Epithelial cell of alveolus of lung (primary cell): ENCODE data around the gene CEBPZ. TPM values are rescaled to one million over a fixed set of nuclear protein-coding genes. Genes with fewer than 3 reads are reported as not detected.

Source experiments
- total RNA-seq: library from RNA; depleted of rRNA; stranded (reverse); fragments of >200 nt; gene quantifications from 2 replicates; pipeline ENCODE4 v1.2.1, GENCODE V29; 2015

The CEBPZ gene
- 29.8 and 31.9 TPM in 2 replicates for total RNA-seq

GRCh38 chr2:37231241-37232130 is at the start of gene CEBPZ, which contains the start of gene NDUFAF7:
TSS of gene CEBPZ (minus strand) at chr2:37231596. CDS start at chr2:37231567, 29 bp downstream.
TSS of gene NDUFAF7 (plus strand) at chr2:37231658. CDS start at chr2:37231706, 48 bp downstream.

GRCh38 chr2:37196320-37197195 is 34.8 kb downstream of the CEBPZ start, which contains the start of gene CEBPZOS:
TSS of gene CEBPZOS (plus strand) at chr2:37196496. CDS start at chr2:37199705, 3,209 bp downstream.

GRCh38 chr2:37188570-37188969 is 42.8 kb downstream of the CEBPZ start, which contains the start of gene SULT6B1:
TSS of gene SULT6B1 (minus strand) at chr2:37188670. CDS start at chr2:37188640, 30 bp downstream.

GRCh38 chr2:37156857-37157714 is 74.3 kb downstream of the CEBPZ start, which contains the start of gene EIF2AK2:
TSS of gene EIF2AK2 (minus strand) at chr2:37156980. CDS start at chr2:37147806, 9,174 bp downstream.

Other genes with a start within 250 kb of the CEBPZ start
- gene HEATR5B, start 147.2 kb downstream of the CEBPZ start, total RNA-seq = 8.0 and 9.6 TPM in 2 replicates
- gene GPATCH11, start 147.1 kb downstream of the CEBPZ start, total RNA-seq = 6.9 and 14.9 TPM in 2 replicates
- 18.0 and 21.4 TPM in 2 replicates for gene EIF2AK2, start 74.6 kb downstream of the CEBPZ start, total RNA-seq
- not detected in 2 replicates for gene SULT6B1, start 42.9 kb downstream of the CEBPZ start, total RNA-seq
- gene CEBPZOS, start 35.1 kb downstream of the CEBPZ start, total RNA-seq = 15.4 and 33.1 TPM in 2 replicates
- gene NDUFAF7, start 62 bp upstream of the CEBPZ start, total RNA-seq = 6.2 and 21.5 TPM in 2 replicates
- gene PRKD3, start 93.2 kb upstream of the CEBPZ start, total RNA-seq = 24.7 and 41.0 TPM in 2 replicates
- gene QPCT, start 113.0 kb upstream of the CEBPZ start, total RNA-seq = 4.5 and 24.2 TPM in 2 replicates